ENCODE measurements around the gene INPP5F.

Gene INPP5F, protein sequence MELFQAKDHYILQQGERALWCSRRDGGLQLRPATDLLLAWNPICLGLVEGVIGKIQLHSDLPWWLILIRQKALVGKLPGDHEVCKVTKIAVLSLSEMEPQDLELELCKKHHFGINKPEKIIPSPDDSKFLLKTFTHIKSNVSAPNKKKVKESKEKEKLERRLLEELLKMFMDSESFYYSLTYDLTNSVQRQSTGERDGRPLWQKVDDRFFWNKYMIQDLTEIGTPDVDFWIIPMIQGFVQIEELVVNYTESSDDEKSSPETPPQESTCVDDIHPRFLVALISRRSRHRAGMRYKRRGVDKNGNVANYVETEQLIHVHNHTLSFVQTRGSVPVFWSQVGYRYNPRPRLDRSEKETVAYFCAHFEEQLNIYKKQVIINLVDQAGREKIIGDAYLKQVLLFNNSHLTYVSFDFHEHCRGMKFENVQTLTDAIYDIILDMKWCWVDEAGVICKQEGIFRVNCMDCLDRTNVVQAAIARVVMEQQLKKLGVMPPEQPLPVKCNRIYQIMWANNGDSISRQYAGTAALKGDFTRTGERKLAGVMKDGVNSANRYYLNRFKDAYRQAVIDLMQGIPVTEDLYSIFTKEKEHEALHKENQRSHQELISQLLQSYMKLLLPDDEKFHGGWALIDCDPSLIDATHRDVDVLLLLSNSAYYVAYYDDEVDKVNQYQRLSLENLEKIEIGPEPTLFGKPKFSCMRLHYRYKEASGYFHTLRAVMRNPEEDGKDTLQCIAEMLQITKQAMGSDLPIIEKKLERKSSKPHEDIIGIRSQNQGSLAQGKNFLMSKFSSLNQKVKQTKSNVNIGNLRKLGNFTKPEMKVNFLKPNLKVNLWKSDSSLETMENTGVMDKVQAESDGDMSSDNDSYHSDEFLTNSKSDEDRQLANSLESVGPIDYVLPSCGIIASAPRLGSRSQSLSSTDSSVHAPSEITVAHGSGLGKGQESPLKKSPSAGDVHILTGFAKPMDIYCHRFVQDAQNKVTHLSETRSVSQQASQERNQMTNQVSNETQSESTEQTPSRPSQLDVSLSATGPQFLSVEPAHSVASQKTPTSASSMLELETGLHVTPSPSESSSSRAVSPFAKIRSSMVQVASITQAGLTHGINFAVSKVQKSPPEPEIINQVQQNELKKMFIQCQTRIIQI

DNA sequence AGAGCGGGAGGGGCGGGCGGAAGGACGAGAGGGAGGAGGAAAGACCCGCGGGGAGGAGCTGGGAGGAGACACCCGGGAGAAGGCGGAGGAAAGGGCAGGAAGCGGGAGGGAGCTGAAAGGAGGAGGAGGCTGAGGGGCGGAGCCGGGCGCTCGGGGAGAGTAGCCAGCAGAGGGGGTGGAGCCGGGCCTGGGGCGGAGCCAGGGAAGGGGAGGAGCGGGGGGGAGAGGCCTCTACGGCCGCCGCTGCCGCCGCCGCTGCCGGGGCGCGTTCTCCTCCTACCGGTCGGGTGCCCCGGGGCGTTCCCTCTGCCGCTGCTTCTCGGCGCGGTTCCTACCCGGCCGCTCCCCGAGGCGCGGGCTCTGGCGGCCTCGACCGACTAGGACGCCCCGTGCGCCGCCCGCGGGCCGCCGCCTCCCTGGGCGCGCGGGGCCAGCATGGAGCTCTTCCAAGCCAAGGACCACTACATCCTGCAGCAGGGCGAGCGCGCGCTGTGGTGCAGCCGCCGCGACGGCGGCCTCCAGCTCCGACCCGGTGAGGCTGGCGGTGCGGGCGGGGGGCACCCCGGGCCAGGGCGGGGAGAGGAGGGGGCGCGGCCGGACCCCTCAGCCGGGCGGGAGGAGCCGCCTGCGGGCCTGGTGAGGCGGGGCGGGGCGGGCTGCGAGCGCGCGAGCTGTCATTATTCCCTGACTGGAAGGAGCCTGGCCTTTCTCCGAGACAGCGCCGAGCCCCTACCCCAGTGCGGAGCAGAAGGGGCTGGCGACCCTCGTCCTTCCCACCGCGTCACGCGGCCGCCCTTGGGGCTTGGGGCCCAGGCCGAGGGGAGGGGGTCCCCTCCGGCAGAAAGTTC lies at the start of gene INPP5F:
TSS of gene INPP5F (plus strand) at position 223 of the 848 bp plus-strand sequence. CDS start at position 436, 213 bp downstream.
- peak; percentile 92 for DNase-seq (ENCODE audit: low spot score)

DNA sequence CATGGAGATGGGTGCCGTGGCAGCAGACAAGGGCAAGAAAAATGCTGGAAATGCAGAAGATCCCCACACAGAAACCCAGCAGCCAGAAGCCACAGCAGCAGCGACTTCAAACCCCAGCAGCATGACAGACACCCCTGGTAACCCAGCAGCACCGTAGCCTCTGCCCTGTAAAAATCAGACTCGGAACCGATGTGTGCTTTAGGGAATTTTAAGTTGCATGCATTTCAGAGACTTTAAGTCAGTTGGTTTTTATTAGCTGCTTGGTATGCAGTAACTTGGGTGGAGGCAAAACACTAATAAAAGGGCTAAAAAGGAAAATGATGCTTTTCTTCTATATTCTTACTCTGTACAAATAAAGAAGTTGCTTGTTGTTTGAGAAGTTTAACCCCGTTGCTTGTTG lies 48.7 kb upstream of the INPP5F start:
- no peak for DNase-seq (ENCODE audit: low spot score)

DNA sequence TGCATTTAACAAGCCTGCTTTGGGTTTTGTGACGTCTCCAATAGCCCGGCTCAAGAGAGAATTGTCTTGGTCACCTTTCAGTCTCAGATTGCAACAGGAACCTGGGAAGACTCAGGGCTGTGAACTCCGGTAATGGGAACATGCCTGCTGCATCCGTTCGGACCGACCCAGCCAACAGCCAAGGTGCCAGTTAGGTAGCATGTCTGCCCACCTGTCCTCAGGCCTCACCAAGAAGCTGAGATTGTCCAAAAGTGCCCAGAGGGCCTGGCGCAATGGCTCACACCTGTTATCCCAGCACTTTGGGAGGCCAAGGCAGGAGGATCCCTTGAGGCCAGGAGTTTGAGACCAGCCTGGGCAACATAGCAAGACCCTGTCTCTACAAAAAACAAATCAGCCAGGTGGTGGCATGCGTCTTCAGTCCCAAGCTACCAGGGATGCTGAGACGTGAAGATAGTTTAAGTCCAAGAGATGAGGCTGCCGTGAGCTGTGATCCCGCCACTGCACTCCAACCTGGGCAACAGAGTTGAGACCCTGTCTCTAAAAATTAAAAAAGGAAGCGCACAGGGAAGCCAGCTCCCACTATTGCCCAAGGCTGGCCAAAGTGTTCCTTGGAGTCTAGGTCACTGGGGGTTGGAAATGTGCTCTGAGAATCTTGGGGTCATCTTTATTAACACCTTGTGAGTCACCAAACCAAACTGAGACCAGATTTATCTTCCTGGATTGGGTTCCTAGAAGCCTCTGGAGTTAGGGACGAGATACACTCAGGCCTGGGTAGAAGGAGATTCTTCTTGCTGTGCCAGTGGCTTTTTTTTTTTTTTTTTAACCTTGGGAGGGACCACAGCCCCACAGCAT lies 47.7 kb upstream of the INPP5F start:
- DNase-seq (ENCODE audit: low spot score): no peak

DNA sequence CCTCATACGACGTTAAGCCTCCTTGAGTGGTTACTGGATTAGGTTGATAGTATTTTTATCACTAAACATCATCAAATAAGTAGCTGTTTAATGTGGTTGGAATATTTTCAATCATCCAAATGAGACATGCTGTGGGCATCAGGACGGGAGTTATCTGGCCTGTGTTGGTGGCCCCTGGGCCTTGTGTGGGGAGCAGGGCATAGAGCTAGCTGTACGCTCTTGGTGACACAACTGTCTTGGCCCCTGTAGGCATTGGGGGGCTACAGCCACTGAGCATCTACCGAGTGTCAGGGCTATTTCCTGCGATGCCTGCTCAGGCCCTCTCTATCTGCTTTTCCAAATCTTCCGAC lies 46.4 kb upstream of the INPP5F start:
- DNase-seq (ENCODE audit: low spot score): no peak

DNA sequence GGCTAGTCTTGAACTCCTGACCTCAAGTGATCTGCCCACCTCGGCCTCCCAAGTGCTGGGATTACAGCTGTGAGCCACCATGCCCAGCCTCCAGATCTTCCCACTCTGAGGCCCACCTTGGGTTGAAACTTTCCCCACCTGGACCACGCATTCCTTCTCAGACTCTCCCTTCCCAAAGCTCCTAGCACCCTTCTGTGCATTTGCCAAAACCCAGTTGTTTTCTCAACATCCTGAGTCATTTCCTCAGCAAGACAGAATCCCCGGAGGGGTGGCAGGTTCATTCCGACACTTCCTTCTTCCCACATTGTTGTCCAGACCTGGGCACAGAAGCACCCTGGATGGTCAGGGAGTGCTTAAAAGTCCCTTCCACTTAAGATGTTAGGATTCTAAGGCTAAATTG lies 45.8 kb upstream of the INPP5F start:
- no peak for DNase-seq (ENCODE audit: low spot score)

DNA sequence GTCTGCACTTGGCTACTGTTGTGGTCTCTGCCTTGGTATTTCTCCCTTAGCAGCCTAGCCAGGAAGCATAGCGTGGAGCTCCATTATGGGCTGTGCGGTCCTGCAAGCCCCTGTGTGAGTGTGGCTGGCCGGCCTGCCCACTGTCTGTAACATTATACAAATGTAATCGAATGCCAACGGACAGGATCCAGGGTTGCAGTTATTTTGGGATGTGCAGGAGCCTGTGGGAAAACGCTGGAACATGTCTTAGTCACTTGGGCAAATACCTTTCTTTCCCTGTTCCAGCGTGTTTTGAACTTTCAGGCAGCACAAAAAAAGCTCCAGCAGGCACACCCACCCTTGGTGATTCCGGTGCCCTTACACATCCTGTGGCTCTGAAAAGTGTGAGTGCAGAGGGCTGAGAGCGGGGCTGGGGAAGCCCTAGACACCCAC lies 45.2 kb upstream of the INPP5F start:
- DNase-seq (ENCODE audit: low spot score): no peak

DNA sequence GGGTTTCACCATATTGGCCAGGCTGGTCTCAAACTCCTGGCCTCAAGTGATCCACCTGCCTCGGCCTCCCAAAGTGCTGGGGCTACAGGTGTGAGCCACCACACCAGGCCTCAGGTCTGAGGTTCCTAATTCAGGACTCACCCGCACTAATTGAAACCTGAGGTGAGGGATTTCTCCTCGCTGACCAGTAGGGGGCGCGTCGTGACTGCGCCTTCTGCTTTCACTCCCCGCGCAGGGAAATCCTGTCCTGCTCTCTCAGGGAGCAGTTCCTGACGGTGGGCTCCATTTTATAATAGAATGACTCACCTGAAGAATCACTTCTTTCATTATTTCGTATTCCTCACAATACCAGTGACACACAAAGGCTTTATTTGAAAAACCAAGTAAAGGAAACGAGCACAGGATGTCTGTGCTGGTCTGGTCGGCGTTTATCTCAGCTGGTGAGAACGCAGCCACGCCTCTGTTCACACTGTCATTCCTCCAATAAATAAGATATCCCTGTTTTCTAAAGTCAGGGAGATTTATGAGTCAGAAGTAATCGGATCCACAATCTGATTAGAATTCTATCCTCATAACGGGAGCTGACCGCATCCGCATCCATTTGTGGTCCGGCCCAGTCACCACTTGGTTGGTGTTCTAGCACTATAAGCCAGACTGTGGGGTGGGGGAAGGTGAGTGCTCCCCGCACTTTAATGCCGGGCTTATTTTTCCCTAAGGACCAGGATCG lies 39.2 kb upstream of the INPP5F start:
- peak; percentile 78 for DNase-seq (ENCODE audit: low spot score)

DNA sequence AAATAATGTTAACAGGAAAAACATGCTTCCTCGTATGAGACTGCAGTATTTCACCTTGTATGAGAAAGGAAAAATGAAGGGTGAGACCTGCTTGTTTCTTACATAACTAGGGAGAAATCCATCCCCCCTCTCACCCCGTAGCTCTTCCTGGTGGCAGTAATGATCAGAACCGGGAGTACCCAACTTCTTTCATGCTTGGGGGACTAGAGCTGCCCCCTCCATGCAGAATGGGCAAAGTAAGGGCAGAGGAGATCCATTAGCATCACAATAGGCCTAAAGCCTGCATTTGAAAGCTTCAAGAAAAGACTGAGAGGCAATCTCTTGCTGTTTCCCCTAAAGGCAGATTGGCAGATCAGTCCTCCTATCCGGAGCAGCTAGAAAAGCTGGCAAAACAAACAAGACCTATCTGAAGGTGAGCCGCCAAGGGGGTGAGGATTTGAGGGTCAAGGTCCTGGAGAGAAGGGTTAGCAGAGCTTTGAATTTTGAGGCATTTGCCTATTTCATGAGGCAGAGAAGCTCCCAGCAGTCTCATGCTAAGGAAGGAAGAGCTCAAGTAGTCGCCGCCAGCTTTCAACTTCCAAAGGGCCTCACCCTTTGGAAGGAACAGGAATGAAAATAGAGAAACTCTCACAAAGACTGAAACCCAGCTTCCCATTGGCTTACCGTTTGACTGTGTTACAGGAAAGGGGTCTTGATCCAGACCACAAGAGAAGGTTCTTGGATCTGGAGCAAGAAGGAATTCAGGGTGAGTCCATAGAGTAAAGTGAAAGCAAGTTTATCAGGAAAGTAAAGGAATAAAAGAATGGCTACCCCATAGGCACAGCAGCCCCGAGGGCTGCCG lies 38.4 kb upstream of the INPP5F start:
- no peak for DNase-seq (ENCODE audit: low spot score)

DNA sequence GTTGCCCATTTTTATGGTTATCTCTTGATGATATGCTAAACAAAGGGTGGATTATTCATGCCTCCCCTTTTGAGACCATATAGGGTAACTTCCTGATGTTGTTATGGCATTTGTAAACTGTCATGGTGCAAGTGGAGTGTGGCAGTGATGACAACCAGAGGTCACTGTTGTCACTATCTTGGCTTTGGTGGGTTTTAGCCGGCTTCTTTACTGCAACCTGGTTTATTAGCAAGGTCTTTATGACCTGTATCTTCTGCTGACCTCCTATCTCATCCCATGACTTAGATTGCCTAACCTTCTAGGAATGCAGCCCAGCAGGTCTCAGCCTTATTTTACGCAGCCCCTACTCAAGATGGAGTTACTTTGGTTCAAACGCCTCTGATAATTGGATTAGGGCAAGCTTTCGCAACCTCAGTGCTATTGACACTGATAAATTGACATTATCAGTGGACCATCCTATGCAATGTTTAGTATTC lies 37.8 kb upstream of the INPP5F start:
- DNase-seq (ENCODE audit: low spot score): peak; percentile 32

DNA sequence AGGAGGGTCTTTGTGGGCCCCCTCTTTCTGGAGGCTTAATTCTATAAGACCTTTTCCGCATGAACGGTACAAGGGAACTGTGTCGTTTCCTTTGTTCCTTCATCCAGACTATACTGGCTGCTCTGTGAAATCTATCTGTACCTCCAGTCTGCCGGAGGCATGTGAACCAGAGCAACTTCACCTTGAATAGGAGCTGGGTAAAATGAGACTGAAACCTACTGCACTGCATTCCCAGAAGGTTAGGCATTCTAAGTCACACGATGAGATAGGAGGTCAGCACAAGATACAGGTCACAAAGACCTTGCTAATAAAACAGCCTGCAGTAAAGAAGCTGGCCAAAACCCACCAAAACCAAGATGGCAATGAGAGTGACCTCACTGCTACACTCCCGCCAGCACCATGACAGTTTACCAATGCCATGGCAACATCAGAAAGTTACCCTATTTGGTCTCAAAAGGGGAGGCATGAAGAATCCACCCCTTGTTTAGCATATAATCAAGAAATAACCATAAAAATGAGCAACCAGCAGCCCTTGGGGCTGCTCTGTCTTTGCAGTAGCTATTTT lies 36.8 kb upstream of the INPP5F start:
- no peak for DNase-seq (ENCODE audit: low spot score)

DNA sequence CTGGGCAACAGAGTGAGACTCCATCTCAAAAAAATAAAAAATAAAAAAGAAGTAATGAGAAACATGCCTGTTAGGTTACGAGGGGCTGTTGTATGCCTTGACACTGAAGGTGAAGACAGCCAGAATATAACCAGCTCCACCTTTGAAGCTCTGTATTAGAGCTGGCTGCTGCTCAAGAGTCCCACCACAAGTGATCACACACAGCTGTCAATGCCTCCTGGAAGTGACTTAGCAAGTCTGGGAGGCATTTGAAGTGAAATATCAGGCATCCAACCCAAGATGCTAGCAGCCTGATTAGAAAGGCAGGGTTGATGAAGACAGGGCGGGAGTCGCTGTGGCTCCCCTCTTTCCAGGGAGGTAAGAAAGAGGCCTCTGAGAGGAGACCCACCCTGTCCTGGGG lies 34.1 kb upstream of the INPP5F start:
- no peak for DNase-seq (ENCODE audit: low spot score)

DNA sequence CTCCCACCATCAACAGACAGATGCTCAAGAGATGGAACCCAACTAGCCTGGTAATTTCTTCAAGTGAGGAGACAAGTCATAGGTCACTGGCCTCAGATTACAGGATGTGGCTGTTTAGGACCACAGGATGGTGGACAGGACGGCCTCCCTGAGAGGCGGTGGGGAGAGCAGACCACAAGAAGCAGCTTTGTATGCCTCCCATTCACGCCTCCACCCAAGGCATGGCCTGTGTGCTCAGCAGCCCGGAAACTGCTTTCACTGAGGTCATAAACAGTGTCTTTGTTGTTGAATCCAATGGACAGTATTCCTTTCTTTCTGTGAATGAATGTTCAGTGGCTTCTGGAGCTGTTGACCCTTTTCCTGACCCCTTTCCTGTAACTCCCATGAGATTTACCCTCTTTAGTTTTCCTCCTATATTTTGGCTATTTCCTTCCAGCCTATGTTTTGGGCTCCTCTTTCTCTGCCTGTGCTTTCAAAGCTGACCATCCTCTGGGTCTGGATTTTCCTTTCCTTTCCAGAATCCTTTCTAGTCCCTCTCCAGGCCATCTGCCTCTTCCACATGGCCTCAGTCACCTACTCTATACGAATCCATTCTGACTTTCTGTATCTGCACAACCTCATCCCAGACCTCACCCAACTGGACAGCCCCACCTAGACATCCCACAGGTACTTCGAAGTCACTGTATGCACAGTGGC lies 32.4 kb upstream of the INPP5F start:
- DNase-seq (ENCODE audit: low spot score): no peak

DNA sequence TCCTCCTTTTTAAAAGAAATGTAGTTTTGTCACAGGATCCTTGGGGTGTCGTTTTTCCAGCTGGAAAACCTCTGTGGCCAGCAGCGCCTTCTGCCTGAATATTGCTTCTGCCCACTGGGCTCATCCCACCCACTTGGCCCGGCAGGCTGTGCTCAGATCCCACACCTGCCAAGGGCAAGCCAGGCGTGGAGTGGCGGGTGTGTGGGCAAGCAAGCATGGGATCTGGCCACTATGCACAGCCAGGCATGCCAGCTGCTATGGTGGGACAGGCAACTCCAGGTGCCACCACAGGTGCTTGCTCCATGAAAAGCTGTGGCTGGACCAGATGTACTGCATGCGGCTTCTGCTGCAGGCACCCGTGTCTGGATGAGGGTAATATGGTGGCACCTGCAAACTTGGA lies 31.2 kb upstream of the INPP5F start:
- no peak for DNase-seq (ENCODE audit: low spot score)

DNA sequence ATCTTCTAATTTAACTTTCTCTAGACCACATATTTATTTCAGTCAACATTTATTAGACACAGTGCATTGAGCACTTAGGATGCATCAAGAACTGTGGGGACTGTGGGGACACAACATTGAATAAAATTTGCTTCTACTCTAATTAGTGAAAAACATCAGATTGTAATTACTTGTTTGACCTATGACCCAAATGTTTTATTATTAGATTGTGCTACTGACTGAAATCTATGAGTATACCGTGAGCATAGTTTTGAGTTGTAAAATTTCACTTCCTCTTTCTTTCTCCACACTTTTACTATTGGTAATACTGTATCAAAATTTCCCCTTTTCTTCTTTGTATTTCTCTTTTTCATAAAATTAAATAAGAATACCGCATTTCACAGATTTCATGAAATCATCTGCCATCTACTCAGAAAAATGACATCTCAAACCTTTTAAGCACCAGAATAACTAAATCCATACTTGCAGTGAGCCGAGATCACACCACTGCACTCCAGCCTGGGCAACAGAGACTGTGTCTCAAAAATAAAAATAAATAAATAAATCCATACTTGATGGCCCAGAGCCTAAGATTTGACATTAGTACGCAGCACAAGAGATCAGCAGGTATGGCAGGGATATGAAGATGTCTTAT lies 25.4 kb upstream of the INPP5F start:
- DNase-seq (ENCODE audit: low spot score): peak; percentile 50

DNA sequence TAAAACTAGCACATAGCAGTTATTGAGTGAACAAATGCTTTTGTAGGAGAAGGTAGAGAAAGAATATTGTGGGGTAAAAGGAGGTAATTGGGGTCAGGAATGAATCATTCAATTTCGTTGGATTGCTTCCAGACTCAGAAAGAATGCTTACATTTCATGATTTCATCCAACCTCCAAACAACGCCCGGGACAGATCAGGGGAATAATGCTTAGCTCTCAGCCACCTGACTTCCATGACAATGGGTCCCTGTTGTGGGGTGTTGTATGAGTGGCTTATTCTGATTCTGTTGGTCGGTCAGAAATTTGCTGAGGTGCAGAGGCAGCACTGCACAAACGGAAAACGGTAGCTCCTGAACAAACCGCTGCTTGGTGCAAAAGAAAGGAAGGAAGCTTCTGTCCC lies 24.0 kb upstream of the INPP5F start:
- DNase-seq (ENCODE audit: low spot score): no peak

DNA sequence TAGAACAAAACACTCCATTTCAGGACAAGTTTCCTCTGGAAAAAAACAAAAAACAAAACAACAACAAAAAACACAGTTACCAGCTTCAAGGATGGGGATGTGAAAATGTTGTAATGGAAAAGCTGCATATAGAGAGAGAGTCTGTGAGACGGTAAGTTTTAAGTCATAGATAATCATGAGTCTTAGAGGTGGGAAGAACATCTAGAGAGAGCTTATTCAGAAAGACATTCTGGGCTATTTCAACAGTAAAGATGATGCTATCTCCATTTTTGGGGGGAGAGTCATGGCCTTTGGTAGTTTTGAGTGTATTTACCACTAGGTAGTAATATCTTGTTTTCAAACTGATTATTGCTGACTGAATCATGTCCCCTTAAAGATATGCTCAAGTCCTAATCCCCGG lies 23.3 kb upstream of the INPP5F start:
- DNase-seq (ENCODE audit: low spot score): no peak

DNA sequence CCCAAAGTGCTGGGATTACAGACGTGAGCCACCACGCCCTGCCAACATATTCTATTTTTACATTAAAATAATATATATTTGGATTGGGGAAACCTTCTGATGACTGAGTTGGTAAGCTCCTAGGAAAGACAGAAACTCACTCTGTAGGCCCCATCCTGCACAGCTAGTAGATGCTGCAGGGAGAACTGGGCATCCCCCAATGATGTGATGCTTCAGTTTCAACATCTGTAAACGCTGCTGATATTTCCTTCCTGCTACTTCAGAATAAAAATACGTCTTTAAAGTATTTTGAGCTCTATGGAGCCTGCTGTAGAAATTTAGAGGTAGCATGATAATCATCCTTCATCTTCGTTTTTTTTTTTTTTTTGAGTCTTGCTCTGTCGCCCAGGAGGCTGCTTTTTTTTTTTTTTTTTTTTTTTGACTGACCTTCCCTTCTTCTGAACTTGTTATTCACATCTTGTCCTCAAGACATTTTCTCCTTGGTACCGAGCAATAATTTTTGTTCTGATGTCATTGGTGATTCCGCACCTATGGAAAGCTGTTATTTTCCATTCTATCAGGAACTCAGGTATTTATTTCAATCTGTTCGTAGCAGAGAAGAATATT lies 21.8 kb upstream of the INPP5F start:
- DNase-seq (ENCODE audit: low spot score): no peak
